B cell (primary cell): ENCODE measurements around the gene DOLPP1. TPM values are rescaled to one million over a fixed set of nuclear protein-coding genes. Genes with fewer than 3 reads are reported as not detected.

Experiments used
- ATAC-seq: fragments of 200-7000 bp; cut with Tn5 transposase; one replicate; pipeline ENCODE4 v1.10.0; 2021; ENCODE audit warnings: low read depth, mild to moderate bottlenecking, moderate number of reproducible peaks, moderate library complexity
- CTCF ChIA-PET: fragments of 350-600 bp; sonication (Branson Sonifier 250); formaldehyde crosslinking; loops from one replicate; lab custom pipeline; 2021; ENCODE audit warnings: antibody characterized with exemption, inconsistent platforms; lab: Charles Lee
- POLR2A ChIA-PET: fragments of 350-600 bp; sonication (Branson Sonifier 250); formaldehyde crosslinking; loops from one replicate; lab custom pipeline; 2021; ENCODE audit warnings: antibody characterized with exemption; lab: Charles Lee
- DNase-seq: peaks from one replicate; pipeline ENCODE4 v3.0.0; 2013
- H2AFZ ChIP-seq: 2 replicates; pipeline ENCODE4 v1.6.1; 2012; ENCODE audit warnings: mild to moderate bottlenecking, low read depth, low read length; ENCODE audit not compliant: insufficient read depth, poor library complexity, severe bottlenecking
- H3K27ac ChIP-seq, 2 donors: 1 replicate in 1 of 2; 2 replicates in 1 of 2; pipeline ENCODE4 v1.5.1; 2012 to 2013; ENCODE audit warnings: low read length in 2 of 2, mild to moderate bottlenecking in 2 of 2, moderate library complexity in 1 of 2
- H3K27me3 ChIP-seq, 4 experiments: fragments of 200-600 bp in 1 of 4; sonication (generic) in 1 of 4; replicated peaks in 1 of 4; 1 replicate in 2 of 4; 2 replicates in 2 of 4; pipeline versions ENCODE4 v1.6.1 to v1.7.0; 2013 to 2016; ENCODE audit warnings: low read length in 3 of 4, mild to moderate bottlenecking in 2 of 4, mixed read lengths in 1 of 4, moderate library complexity in 1 of 4; ENCODE audit not compliant: insufficient read depth in 4 of 4, control insufficient read depth in 3 of 4; ENCODE audit errors: control extremely low read depth in 1 of 4
- H3K36me3 ChIP-seq, 2 experiments: replicated peaks in 1 of 2; 1 replicate in 1 of 2; 2 replicates in 1 of 2; pipeline versions ENCODE4 v1.6.1 to v1.7.1; 2013; ENCODE audit warnings: low read length in 1 of 2; ENCODE audit not compliant: insufficient read depth in 2 of 2, control insufficient read depth in 1 of 2; ENCODE audit errors: control extremely low read depth in 1 of 2, extremely low read depth in 1 of 2
- H3K4me1 ChIP-seq, 2 donors: fragments of 200-600 bp in 1 of 2; sonication (generic) in 1 of 2; 1 replicate in 1 of 2; 2 replicates in 1 of 2; pipeline versions ENCODE4 v1.5.1 to v1.6.1; 2013 to 2017; ENCODE audit warnings: low read length in 2 of 2; ENCODE audit not compliant: control insufficient read depth in 2 of 2, insufficient read depth in 2 of 2
- H3K4me2 ChIP-seq: replicated peaks from 2 replicates; pipeline ENCODE3; 2012; ENCODE audit warnings: mild to moderate bottlenecking, low read depth, low read length; ENCODE audit not compliant: poor library complexity, severe bottlenecking
- H3K4me3 ChIP-seq, 5 experiments: fragments of 200-600 bp in 1 of 5; sonication (generic) in 1 of 5; 1 replicate in 3 of 5; 2 replicates in 2 of 5; pipeline versions ENCODE4 v1.5.1 to v1.7.0; 2011 to 2016; ENCODE audit warnings: low read length in 4 of 5, mild to moderate bottlenecking in 4 of 5, low read depth in 2 of 5, control low read depth in 1 of 5, moderate library complexity in 1 of 5; ENCODE audit not compliant: insufficient read depth in 1 of 5; ENCODE audit errors: control extremely low read depth in 1 of 5, extremely low read depth in 1 of 5
- H3K79me2 ChIP-seq: fragments of 200-600 bp; sonication (generic); one replicate; pipeline ENCODE4 v1.6.0; 2016; ENCODE audit warnings: low read length; ENCODE audit not compliant: control insufficient read depth, insufficient read depth
- H3K9ac ChIP-seq: fragments of 200-600 bp; sonication (generic); 2 replicates; pipeline ENCODE4 v1.6.1; 2017; ENCODE audit warnings: mild to moderate bottlenecking, low read length, moderate library complexity
- H3K9me3 ChIP-seq, 3 donors: one replicate each; pipeline versions ENCODE4 v1.6.1 to v1.7.1; 2013; ENCODE audit warnings: low read length in 2 of 3; ENCODE audit not compliant: control insufficient read depth in 2 of 3, insufficient read depth in 1 of 3; ENCODE audit errors: control extremely low read depth in 1 of 3
- H4K20me1 ChIP-seq: 2 replicates; pipeline ENCODE4 v1.6.0; 2012; ENCODE audit warnings: mild to moderate bottlenecking, low read length; ENCODE audit not compliant: insufficient read depth, control insufficient read depth, poor library complexity, severe bottlenecking
- H3K27ac Mint-ChIP-seq: one replicate; pipeline ENCODE4 v1.8.0; 2021; ENCODE audit warnings: mixed read lengths
- H3K27me3 Mint-ChIP-seq: one replicate; pipeline ENCODE4 v1.8.0; 2021; ENCODE audit warnings: mixed read lengths
- H3K4me1 Mint-ChIP-seq: one replicate; pipeline ENCODE4 v1.8.0; 2021; ENCODE audit warnings: mixed read lengths
- H3K4me3 Mint-ChIP-seq: one replicate; pipeline ENCODE4 v1.8.0; 2021; ENCODE audit warnings: mixed read lengths
- H3K9me3 Mint-ChIP-seq: one replicate; pipeline ENCODE4 v1.8.0; 2022; ENCODE audit warnings: mixed read lengths; ENCODE audit not compliant: insufficient read depth
- EZH2 ChIP-seq: IDR thresholded peaks from 2 replicates; pipeline ENCODE4 v1.6.1; 2012; ENCODE audit warnings: borderline replicate concordance, low read depth, mild to moderate bottlenecking, moderate library complexity, low read length; ENCODE audit not compliant: insufficient read depth, poor library complexity, severe bottlenecking
- WGBS: methylation state at CpG from one replicate; pipeline ENCODE4 v1.1.5; 2013; ENCODE audit warnings: missing lambda C conversion rate; ENCODE audit not compliant: insufficient coverage; 5-methylcytosine and 5-hydroxymethylcytosine counted together
- intact Hi-C: fragments of 100-400 bp; cut with micrococcal nuclease; formaldehyde crosslinking; loops from one replicate; pipeline ENCODE4 v1.10.0; 2022
- polyA plus RNA-seq: library from polyadenylated mRNA; depleted of rRNA; stranded (reverse); fragments of >200 nt; gene quantifications from 2 replicates; pipeline ENCODE4 v1.2.3, GENCODE V29; 2012
- total RNA-seq, 2 donors: library from RNA; stranded (reverse); fragments of 120-200 nt in 1 of 2; gene quantifications; 1 replicate in 1 of 2; 2 replicates in 1 of 2; pipeline versions ENCODE4 v1.2.3 to v1.2.4, GENCODE V29; 2013 to 2022
- TF ChIP-seq, protein P1 (sequence below): fragments of 200-600 bp; IDR thresholded peaks from one replicate; pipeline ENCODE4 v1.8.0; 2022; ENCODE audit warnings: antibody characterized with exemption, mild to moderate bottlenecking

Gene DOLPP1
- total and polyA plus RNA-seq, 2 donors (not counting 1 experiment from before 2014, with no cell fraction given): 4.7 to 8.6 TPM

DNA sequence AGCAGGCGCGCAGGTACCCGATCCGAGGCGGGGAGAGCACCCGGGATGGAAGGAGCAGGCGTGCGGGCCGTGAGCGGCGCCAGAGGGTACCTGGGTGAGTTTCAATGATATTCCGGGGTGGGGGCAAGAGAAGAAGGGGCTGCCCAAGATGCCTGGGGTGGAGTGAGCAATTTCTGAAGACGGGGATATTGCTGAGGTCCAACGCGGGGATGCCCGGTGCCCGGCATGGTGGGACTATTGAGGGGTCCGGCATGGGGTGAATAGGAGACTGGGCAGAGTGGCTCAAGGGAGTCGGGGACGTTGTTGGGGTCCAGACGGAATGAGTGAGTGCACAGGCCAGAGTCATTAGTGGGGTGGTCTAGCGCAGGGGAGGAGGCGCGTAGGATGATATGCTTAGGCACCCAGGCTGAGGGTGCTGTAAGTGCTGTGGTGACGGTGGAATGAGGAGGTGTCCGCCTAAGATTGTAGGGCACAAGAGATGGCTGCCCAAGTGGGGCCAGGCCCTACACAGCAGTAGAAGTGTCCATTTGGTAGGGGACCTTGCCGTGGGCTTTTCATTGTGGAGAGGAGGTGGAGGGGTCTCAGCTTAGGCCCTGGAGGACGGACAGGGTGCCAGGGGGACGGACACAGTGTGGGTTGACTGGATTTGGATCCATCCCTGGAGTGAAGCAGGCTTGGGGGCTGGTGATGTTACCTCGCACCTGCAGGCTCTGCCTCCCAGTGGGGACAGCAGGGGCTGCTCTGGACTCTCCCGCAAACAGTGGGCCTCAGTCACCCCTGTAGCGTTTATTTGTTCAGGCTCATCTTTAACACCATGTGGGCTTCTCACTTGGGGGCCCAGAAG is 43.8 kb upstream of the DOLPP1 start:
- ChIA-PET CTCF (interaction anchor here (1.0 to 1.7 kb wide), 2 partner anchors 9 to 41 kb away, joined by 4 to 7 read pairs; partner anchors contain the start of gene SH3GLB2), POLR2A (interaction anchor here (1.0 to 2.8 kb wide), 2 partner anchors 9 to 44 kb away, joined by 4 to 13 read pairs; partner anchors contain the start of genes DOLPP1 and SH3GLB2)
- peak overlapping the region; percentile 85 for H3K27ac Mint-ChIP-seq
- Histone ChIP-seq H3K4me1 (peaks cover 19 to 25% of the 10 kb centered on the region in 2 donors), H3K9ac (peak overlapping the region; percentile 93), H3K9me3 (no peaks in the 10 kb centered on the region), H3K4me3 (peak overlapping the region; percentile 51 to 98 (median 91)), H4K20me1 (peaks cover 29% of the 10 kb centered on the region), H3K36me3 (peaks cover 0 to 8% of the 10 kb centered on the region in 2 experiments), H3K4me2 (peak overlapping the region; percentile 92), H3K79me2 (peaks cover 44% of the 10 kb centered on the region), H3K27me3 (no peaks in the 10 kb centered on the region), H3K27ac (peak overlapping the region; percentile 5 to 82), H2AFZ (peak overlapping the region; percentile 97)
- intact Hi-C loops: loop anchor here (1.0 to 2.0 kb wide), 5 partner anchors 9 to 908 kb away; partner anchors contain the start of genes NTMT1, PTPA and SH3GLB2
- DNase-seq (peak; percentile 34), ATAC-seq (no peak)
- H3K27me3 Mint-ChIP-seq: no peaks in the 10 kb centered on the region
- H3K4me3 Mint-ChIP-seq: peak overlapping the region; percentile 97
- WGBS: 24% methylated on average over 32 of the region's 32 CpGs
- TF ChIP-seq, protein P1, sequence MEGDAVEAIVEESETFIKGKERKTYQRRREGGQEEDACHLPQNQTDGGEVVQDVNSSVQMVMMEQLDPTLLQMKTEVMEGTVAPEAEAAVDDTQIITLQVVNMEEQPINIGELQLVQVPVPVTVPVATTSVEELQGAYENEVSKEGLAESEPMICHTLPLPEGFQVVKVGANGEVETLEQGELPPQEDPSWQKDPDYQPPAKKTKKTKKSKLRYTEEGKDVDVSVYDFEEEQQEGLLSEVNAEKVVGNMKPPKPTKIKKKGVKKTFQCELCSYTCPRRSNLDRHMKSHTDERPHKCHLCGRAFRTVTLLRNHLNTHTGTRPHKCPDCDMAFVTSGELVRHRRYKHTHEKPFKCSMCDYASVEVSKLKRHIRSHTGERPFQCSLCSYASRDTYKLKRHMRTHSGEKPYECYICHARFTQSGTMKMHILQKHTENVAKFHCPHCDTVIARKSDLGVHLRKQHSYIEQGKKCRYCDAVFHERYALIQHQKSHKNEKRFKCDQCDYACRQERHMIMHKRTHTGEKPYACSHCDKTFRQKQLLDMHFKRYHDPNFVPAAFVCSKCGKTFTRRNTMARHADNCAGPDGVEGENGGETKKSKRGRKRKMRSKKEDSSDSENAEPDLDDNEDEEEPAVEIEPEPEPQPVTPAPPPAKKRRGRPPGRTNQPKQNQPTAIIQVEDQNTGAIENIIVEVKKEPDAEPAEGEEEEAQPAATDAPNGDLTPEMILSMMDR: no peak
- TF ChIP-seq EZH2: no peak
- peaks cover 34% of the 10 kb centered on the region for H3K4me1 Mint-ChIP-seq
- no peaks in the 10 kb centered on the region for H3K9me3 Mint-ChIP-seq
